Lung microvascular endothelial cell (primary cell): ENCODE results near the gene FANCG. TPM values are rescaled to one million over a fixed set of nuclear protein-coding genes. Genes with fewer than 3 reads are reported as not detected.
A peak's percentile ranks its signal among the peaks of the same experiment; 100 is the strongest.

ENCODE experiments used
- DNase-seq, 2 donors: peaks; one replicate each; pipeline versions ENCODE4 v3.0.0 to v3.0.0-alpha.2; 2010; ENCODE audit warnings: low read depth in 2 of 2
- total RNA-seq: library from RNA; depleted of rRNA; stranded (reverse); fragments of >200 nt; gene quantifications from 2 replicates; pipeline ENCODE4 v1.2.1, GENCODE V29; 2014

Gene FANCG
- total RNA-seq = 9.7 and 13.3 TPM in 2 replicates

DNA sequence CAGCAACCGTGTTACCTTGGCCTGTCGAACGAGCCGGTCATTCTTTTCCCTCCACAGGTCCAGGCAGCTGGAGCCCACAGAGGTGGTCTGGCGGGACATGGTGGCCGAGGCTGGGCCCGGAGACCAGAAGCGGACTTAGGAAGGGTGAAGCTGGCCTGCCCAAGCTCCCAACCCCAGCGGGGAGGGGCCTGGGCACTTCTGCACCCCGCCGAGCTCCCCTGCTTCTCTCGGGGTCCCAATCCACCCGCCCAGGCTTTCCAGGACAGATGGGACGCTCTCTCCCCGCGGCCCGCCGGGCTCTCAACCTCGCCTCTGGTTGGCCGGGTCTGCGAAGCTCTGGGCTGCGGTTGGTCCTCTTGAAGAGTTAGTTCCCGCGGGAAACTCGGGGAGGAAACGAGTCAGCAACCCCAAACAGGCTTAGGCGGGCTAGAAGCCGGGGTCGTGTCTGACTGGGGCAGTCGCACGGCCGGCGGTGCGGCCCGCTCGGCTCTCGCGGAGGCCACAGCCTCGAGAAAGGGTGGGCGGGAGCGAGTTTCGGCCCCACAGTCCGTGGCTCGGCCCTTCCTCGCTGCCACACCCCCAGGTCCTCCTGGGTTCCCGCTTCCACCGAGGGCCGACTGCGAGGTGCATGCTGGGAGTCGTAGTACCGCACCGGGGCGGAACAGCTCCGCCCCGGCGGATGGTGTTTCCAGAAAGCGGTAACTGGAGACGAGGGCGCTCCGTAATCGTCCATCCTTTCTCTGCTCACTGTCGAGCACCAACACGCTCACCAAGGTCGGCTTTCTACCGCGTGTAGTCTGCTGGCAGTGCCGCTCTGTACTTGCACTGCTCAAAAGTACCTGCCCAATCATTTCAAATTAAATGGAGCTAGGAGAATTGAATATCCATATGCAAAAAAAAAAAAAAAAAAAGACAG, at the start of gene FANCG:
TSS of gene FANCG (minus strand) at position 517 of the 916 bp plus-strand sequence. CDS start at position 99, 418 bp downstream.
- peak; percentile 91 to 92 for DNase-seq

GRCh38 chr9:35116898-35117551, 37.3 kb upstream of the FANCG start:
- DNase-seq = peak; percentile 93 to 94

DNA sequence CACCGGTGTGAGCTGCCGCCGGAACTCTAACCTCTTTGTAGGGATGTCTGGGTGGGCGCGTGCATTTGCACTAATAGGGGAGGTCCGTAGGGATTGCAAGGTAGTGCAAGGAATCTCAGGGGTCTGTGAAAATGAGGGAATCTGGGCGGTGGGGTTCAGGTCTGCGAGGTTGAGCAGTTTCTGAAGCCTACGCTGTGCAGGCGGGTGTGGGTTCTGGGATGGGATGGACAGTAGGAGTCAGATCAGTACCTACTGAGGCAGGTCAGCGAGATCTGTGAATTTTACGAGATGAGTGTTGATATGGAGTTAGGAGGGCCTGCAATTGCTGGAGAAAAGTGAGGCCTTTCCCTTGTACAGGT, 36.8 kb upstream of the FANCG start:
- no peak for DNase-seq

- peak; percentile 94 to 97 for DNase-seq
Observed at GRCh38 chr9:35115680-35116538, 36.2 kb upstream of the FANCG start, which contains the start of gene ATOSB. Gene ATOSB (minus strand): TSS chr9:35115862. CDS start chr9:35108274, 7,588 bp downstream.

- DNase-seq = peak in 1 of 2 donors; percentile 61
Observed at GRCh38 chr9:35114840-35115628, 35.3 kb upstream of the FANCG start.

DNA sequence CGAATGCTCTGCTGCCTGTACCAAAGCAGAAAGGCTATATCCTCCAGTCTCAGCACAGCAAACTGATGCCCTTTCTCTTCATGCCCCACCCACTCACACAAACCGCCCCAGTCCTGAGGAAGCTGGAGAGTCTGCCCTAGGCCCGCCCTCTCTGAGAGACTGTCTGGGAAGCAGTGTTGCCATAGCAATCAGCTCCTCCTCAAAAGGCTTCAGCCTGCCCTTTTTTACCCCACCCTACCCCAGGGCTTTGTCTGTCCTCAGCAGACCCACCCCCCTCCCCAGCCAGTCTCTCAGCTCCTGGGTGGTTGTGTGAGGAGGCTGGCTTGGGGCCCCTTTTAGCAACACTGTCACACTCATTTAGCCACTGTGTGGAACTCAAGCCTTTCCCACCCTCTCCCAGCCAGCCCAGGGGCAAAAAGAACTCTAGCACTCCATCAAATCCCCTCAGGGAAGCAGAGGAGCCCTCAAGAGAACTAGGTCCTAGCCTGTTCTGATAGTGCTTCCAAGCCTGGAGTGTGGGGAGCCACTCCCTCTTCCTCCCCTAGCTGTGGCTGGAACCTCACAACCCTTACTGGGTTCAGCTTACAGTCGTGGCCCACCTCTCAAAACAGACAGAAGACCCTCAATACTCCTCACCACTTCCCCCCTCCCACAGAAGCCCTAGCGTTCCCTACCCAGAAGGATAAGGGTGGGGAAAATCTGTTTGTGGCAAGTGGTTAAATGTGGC, 34.5 kb upstream of the FANCG start:
- DNase-seq = peak in 1 of 2 donors; percentile 97

DNA sequence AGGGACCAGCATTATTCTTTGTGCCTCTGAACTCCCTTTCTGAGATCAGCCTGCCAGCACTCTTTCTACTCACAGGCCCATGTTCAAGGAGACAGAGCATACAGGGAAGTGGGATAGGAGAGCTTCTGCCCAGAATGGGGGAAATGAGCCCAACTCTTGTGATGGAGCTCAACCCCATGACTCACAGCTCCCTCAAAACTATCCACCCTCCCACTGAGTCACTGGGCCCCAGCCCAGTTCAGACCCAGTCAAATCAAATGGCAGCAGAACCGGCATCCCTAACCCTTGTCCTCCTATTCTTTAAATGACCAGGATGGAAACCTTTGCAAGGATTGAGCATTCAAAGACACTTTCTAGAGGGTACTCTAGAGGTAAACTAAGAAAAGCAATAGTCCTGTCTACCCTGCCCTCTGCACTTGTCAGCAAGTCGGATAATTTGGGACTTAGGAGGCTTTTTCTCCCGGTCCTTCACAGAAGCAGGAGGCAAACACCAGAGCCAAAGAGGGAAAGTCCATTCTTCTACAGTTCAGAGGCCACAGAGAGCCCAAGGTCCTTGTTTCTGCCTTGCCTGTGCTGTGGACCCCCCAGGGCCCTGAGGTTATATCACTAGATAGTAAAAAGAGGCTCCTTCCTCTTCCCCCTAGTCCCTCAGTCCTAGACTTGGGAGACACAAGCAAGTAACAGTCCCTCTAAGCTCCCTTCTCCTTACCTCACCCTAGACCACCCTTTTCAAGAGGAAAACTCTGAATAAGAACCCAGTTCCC, 32.7 kb upstream of the FANCG start:
- peak; percentile 31 to 68 for DNase-seq

- DNase-seq = peak; percentile 99
Observed at GRCh38 chr9:35111001-35111933, 31.5 kb upstream of the FANCG start.

GRCh38 chr9:35110327-35110761, 30.6 kb upstream of the FANCG start:
- DNase-seq = peak; percentile 55 to 70

- DNase-seq = no peak
Observed at GRCh38 chr9:35108946-35109575, 29.3 kb upstream of the FANCG start.

DNA sequence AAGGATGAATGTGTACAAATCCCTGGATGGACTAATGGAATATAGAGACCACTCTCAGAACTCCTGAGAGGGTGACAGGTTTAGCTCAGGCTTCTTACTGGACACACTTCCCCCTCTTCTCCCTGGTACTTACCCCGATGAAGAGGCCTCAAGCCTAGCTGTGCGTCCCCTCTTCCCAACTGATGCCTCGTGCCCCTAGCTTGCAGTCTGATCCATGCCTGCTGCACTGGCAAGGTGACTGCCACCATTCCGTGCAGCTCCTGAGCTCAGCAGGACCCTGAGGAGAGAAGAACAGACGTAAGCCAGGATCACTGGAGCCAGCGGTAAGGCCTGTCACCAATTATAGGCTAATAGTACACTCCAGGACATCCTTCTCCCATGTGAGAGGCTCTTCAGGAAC, 28.7 kb upstream of the FANCG start:
- DNase-seq = no peak

DNA sequence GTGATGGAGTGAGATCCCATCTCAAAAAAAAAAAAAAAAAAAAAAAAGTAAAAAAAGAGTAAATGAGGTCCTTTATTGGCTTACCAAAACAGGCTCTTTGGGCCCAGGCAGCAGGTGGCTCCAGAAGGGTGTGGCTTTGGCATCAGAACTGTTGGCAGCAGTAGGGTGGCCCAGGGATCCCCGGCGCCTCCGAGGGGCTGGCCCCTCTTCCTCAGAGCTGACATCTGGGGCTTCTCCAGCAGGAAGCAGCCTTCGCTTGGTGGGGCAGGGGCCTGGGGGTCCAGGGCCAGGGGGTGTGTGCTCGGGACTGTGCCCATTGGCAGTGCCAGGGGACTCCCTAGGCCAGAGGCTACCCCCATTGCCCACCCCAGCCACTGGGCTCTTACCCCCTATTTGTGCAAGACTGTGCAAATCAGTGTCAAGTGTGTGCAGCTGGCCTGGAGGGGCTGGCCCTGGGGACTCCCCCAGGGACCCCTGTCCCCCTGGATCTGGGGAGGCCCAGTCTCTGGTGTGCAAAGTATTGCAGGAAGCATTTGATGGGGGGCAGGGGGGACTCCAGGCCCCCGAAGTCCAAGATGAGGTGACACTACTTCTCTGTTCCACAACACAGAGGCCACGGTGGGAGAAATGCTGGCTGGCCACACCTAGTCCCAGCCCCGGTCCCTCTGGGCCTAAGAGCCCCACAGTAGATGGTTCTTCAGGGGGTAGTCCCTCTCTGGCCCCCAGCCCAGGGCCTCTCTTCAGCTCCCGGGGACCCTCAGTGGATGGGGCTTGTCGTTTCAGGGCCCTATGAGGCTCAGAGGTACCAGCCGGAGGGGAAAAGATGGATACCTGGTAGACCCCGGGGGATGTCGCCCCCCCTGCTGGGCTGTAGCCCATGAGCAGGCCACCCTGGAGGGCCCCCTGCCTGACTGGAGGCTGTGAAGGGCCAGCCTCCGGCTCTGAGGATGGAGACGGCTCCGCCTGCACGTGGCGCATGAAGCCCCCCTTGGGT, 27.9 kb upstream of the FANCG start:
- DNase-seq = no peak

GRCh38 chr9:35106343-35106730, 26.6 kb upstream of the FANCG start:
- DNase-seq = no peak

- DNase-seq = no peak
Observed at GRCh38 chr9:35105571-35106342, 26.0 kb upstream of the FANCG start.

DNA sequence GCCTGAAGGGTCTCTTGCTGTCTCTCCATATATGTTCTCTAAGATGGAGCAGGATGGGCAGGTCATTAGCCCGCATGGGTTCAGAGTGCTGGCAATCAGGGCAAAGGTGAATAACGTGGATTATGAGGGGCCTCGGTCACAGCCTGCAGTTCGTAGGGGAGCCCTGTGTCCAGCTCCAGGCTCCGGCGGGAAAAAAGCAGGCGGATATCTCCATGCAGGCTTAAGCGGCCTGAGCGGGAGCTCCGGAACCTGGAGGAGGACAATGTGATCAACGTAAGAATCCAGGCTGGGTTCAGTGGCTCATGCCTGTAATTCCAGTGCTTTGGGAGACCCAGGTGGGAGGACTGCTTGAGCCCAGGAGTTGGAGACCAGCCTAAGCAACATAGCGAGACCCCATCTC, 25.4 kb upstream of the FANCG start:
- DNase-seq = no peak

DNA sequence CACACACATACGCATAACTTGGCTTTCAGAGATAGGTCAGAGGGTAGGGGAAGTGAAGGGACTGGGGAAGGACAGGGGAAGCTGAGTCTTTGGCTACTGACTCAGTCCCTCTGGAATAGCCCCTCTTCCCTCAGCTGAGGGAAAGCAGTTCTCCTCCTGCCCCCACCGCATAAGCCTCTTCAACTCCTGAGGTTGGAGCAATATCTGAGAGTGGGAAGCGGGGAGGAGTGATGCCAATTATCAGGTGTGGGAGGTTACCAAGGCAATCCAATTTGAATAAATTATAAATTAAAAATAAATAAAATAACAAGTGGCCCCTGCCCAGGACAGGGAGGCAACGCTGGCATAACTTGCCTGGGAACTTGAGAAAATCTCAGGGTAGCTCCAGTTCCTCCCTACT, 24.8 kb upstream of the FANCG start:
- DNase-seq = no peak
